ENCODE measurements around the gene CRBN.

CRBN gene

DNA sequence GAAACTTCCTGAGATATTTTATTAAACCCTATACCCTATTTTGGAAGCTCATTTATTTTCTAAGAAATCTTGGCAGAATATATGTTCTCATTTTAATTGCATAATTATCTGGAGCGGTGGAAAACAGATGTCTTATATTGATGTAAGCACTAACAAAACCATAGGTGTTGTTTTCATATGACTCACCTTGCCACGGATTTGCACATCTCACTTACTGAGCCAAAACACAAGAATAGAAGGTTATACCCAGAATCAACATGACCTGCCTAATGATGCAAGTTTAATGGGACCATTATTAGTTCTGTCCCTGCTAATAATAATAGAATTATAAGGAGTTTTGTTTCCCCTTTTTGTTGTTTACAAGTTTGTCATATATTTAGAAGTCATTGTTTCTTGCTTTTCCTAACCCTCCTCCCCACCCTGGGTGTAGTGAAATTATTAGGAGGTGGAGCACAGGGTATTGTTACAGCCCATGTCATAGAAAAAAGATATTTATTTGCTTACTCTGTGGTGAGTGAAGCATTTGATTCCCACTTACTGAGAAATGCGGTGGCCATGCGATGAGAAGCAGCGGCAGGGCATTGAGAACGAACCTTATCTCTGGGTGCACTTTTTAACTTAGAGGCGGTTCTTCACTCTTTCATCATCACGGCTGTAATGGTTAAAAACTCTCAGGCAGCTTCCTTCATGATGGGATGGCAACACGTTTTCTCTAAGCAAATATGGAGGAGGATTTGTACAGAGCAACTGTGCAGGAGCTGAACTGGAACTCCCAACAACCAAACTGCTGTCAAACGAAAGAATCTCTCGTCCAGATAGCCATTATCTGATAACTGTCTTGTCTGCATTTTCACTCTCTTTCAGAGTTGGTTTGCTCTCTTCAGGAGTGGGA, 69.8 kb downstream of the CRBN start:
- DNase-seq, result no peak

DNA sequence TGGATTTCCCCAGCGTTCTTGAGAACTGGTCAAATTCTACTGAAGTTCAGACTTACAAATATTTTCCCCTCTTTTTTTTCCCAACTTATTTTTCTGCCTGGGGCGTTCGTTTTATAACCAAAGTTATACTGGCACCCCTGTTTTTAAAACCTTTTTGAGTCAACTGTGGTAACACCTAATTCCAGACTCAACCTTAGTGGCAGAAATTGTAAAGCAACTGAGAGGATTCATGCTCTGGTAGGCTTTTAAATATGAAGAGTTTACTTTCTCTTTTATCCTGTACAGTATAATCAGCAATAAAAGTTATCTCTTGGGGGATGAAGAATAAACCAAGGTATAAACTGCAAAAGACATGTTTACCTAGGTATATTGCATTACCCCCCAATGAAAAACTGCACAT, 71.6 kb downstream of the CRBN start:
- DNase-seq, result no peak

DNA sequence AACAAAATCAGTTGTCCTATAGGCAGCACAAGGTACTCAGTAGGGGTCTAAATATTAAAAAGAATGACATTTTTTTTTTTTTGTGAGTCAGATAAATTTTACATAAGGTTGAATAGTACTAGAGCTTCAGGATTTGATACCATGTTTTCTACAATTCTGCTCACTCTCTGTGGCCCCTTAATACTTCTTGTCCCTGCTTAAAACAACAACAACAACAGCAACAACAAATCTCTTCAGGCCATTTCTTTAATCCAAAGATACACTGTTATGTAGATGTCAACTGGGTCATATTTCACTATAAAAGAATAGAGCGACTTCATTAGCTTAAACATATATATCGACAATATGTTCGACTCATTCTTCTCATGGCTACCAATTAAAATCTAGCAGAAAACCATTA, 72.3 kb downstream of the CRBN start:
- DNase-seq, result no peak

DNA sequence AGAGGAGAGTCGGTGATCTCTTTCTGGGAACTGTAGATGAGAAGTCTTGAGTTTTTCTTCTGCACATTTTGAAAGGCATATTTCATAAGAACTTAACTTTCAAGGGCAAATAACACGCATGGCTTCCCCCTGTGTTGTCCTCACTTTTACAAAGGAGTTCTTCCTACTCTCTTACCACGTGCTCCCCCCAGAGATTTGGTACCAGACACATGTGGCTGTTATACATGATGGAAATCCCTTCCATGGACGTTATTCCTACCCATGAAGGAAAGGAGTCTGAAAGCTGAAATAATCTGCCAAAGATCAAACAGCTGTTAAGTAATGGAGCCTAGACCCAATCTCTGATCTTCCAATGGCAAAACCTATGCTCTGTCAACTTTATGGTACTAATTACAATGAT, 73.7 kb downstream of the CRBN start:
- DNase-seq, result no peak

DNA sequence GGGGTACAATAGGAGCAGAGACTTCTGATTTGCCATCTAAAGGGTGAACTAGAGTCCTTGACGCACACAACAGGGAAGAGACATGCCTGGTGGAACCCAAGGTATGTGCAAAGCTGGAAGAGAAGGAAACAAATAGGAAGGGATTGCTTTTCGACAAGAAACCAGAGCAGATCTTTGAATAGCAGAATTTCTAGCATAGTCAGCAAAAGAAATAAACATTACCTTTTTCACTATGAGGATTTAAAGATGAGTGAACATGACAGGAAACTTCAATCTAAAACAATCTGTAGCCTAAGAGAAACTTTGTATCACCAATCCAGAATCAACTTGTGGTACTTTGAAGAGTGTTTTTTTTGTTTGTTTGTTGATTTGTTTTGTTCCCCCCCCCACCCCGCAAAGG, 74.2 kb downstream of the CRBN start:
- DNase-seq, result no peak

DNA sequence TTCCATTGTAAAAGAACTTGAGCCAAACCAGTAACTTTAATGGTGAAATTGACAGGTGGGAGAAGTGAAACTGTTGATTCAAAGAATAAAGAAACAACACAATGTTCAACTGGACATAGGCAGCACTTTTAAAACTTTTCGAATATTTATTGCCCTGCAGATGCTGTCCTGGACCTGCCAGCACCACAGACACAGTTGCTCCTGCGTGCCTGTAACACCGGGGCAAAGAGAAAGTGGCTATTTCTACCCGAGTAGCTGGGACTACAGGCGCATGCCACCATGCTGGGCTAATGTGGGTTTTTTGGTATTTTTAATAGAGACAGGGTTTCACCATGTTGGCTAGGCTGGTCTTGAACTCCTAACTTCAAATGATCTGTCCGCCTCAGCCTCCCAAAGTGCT, 76.7 kb downstream of the CRBN start:
- no peak for DNase-seq

DNA sequence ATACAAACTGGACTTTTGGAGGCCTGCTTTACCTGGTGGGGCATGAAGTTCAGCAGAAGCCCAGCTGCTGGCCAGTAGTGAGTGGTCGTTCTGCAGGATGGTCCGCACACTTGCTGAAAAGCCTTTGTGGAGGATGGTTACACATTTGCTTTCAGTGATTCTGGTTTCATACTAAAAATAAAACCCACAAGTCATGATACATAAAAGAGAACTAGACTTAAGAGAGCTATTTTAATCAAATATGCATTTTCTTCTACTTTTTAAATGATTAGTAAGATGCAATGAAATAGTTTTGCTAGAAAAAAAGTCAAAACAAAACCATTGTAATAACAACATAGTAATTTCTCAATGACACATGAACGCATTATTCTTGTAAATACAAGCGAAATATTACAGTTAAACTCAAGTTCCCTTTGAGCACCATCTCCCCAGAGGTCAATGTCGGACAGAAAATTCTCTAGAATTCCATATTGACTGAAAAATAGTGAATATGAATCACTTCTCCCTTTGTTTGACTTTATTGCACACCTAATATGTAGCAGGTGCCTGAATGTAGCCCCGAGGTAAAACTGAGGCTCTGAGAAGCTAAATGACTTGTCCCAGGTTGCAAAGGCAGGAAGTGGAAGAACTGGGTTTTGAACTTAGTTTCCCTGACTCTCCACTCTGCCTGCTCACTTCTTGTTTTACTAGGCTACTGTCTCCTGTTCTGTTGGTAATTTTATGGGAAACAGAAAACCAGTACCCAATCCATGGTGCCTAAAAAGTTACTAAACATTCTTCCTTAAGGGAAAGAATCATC, 77.6 kb downstream of the CRBN start:
- DNase-seq, result no peak
